Measurements from ENCODE around the gene CSPG4. TPM values are rescaled to one million over a fixed set of nuclear protein-coding genes. Genes with fewer than 3 reads are reported as not detected.

Gene CSPG4
- total and polyA plus RNA-seq, 2 of the 4 experiments (the other 2 are of a cell fraction) = 12.4 to 28.4 TPM

DNA sequence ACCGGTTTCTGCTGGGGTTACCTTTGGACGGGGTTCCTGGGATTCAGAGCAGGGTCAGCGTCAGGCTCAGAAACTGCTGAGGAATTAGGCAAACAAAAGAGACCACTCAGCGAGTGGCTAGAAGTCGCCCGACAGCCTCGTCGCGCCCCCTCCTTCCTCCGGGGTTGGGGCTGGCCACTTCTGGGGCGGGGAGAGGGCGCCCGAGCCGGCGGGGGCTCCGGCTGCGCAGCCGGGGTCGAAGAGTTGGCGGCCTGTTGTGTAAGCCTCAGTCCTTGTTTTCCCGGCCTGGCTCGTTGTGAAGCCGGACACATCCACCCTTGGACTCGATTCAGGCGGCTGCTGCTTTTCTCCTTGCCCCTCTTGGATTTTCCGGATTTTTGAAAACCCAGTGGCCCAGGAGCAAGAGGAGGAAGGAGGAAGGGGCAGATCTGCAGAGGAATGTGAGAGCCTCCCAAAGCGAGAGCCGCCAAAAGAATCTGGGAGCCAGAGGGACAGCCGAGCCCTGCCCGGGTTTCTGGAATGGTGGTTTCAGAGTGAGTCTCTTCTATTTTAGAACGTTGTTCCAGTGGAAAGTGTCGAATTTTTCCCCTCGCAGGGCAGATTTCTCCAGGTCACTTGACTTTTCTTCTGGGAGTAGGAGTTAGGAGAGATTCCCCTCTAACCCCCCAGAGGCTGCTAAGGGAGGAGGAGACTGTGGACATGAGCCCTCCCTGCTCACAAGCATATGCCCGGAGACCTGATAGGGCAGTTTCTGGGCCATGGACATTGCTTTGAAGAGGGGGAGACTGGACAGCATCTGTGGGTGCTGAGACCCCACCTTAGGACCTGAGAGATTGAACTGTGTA lies 64.3 kb downstream of the CSPG4 start:
- H3K9me1 ChIP-seq (ENCODE audit: insufficient read depth, low read length) = peaks cover 36% of the 10 kb centered on the region
- peak overlapping the region; percentile 94 for H2AFZ ChIP-seq (replicated peaks; ENCODE audit: low read length, poor library complexity)
- TF ChIP-seq RFX5 (IDR thresholded peaks at IDR 0.05; ENCODE audit: low read depth, low read length) (no peak), MAFK (IDR thresholded peaks at IDR 0.05; ENCODE audit: low read depth, low read length) (no peak), RAD21 (IDR thresholded peaks at IDR 0.05; ENCODE audit: low read length) (no peak), FOS (IDR thresholded peaks at IDR 0.05; ENCODE audit: low read depth, low read length) (no peak), MXI1 (IDR thresholded peaks at IDR 0.05; ENCODE audit: borderline replicate concordance, low read depth, low read length) (peak; percentile 22; the same call in 1 of the 2 replicates), POLR2A (IDR thresholded peaks at IDR 0.05; ENCODE audit: low read depth, low read length) (peak; percentile 24; the same call in 1 of the 2 replicates), RCOR1 (IDR thresholded peaks at IDR 0.05; ENCODE audit: insufficient replicate concordance, low read length) (no peak), CHD1 (IDR thresholded peaks at IDR 0.05; ENCODE audit: low read depth, low read length) (0 out of 2 replicates have a peak, but pooled peaks have one; percentile 39), CEBPB (IDR thresholded peaks at IDR 0.05; ENCODE audit: low read depth, low read length) (peak; percentile 59), MAZ (IDR thresholded peaks at IDR 0.05; ENCODE audit: borderline replicate concordance, low read depth, low read length) (0 out of 2 replicates have a peak, but pooled peaks have one; percentile 6)
- TF ChIP-seq, protein P1, sequence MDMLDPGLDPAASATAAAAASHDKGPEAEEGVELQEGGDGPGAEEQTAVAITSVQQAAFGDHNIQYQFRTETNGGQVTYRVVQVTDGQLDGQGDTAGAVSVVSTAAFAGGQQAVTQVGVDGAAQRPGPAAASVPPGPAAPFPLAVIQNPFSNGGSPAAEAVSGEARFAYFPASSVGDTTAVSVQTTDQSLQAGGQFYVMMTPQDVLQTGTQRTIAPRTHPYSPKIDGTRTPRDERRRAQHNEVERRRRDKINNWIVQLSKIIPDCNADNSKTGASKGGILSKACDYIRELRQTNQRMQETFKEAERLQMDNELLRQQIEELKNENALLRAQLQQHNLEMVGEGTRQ (IDR thresholded peaks at IDR 0.05; ENCODE audit: low read depth, low read length) = no peak
- TF ChIP-seq, protein P2, sequence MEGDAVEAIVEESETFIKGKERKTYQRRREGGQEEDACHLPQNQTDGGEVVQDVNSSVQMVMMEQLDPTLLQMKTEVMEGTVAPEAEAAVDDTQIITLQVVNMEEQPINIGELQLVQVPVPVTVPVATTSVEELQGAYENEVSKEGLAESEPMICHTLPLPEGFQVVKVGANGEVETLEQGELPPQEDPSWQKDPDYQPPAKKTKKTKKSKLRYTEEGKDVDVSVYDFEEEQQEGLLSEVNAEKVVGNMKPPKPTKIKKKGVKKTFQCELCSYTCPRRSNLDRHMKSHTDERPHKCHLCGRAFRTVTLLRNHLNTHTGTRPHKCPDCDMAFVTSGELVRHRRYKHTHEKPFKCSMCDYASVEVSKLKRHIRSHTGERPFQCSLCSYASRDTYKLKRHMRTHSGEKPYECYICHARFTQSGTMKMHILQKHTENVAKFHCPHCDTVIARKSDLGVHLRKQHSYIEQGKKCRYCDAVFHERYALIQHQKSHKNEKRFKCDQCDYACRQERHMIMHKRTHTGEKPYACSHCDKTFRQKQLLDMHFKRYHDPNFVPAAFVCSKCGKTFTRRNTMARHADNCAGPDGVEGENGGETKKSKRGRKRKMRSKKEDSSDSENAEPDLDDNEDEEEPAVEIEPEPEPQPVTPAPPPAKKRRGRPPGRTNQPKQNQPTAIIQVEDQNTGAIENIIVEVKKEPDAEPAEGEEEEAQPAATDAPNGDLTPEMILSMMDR (conservative IDR thresholded peaks at IDR 0.05; ENCODE audit: low read depth, low read length) = no peak
- peaks cover 29 to 76% of the 10 kb centered on the region in 2 experiments for H3K79me1 ChIP-seq (ENCODE audit: low read depth in 1 of 2, low read length in 2 of 2)
- H3K27ac ChIP-seq (ENCODE audit: insufficient read depth, low read length) = peak overlapping the region; percentile 94
- POLR2A ChIA-PET (ENCODE audit: unreplicated experiment) = interaction anchor here (0.6 to 1.1 kb wide), 5 partner anchors 13 to 534 kb away, joined by 3 to 12 read pairs (median 3); no protein-coding TSS in a partner anchor
- peak overlapping the region; percentile 91 to 95 for H4K8ac ChIP-seq (ENCODE audit: low read depth in 2 of 2, low read length in 2 of 2)
- peak overlapping the region; percentile 95 for H2BK5ac ChIP-seq (ENCODE audit: low read depth, low read length, poor library complexity, severe bottlenecking)
- H3K4ac ChIP-seq (ENCODE audit: low read depth, low read length) = peak overlapping the region; percentile 98
- peak overlapping the region; percentile 99 for H3K9ac ChIP-seq (ENCODE audit: low read depth, low read length)
- H3K36me3 ChIP-seq (ENCODE audit: control insufficient read depth, insufficient read depth, low read length) = peaks cover 30% of the 10 kb centered on the region
- in situ Hi-C loops (cut with MboI; ENCODE audit: low sequenced_read_pairs) (no loop called here), dilution Hi-C loops (cut with HindIII; ENCODE audit: low sequenced_read_pairs, unreplicated experiment) (no loop called here), intact Hi-C loops (cut with micrococcal nuclease) (loop anchor here (1.0 kb wide), 2 partner anchors 13 to 35 kb away; no protein-coding TSS in a partner anchor)
- peak overlapping the region; percentile 99 for H3K14ac ChIP-seq (replicated peaks; ENCODE audit: low read depth, low read length)
- peak overlapping the region; percentile 100 for H2AK9ac ChIP-seq (replicated peaks; ENCODE audit: low read depth, low read length, poor library complexity)
- peak overlapping the region; percentile 88; the same call in 2 of the 3 replicates for H2BK15ac ChIP-seq (ENCODE audit: low read depth, low read length)
- peak overlapping the region; percentile 88 for H3K4me3 ChIP-seq (ENCODE audit: insufficient read depth, low read depth, low read length)
- peak overlapping the region; percentile 92 for H3K4me2 ChIP-seq (ENCODE audit: low read depth, low read length)
- peak overlapping the region; percentile 93 for H3K56ac ChIP-seq (ENCODE audit: extremely low read depth, insufficient read depth, low read length)
- ATAC-seq (ENCODE audit: low read depth) (peak; percentile 32), DNase-seq (no peak)
- CTCF ChIA-PET = interaction anchor here (1.2 kb wide), 1 partner anchor 34 kb away, joined by 4 read pairs; no protein-coding TSS in a partner anchor
- peak overlapping the region; percentile 90 for H2AK5ac ChIP-seq (ENCODE audit: low read depth, low read length)
- TSS peak; percentile 72 for BruUV-seq (replicated peaks)
- peak overlapping the region; percentile 88 for H4K5ac ChIP-seq (ENCODE audit: low read depth, low read length)
- H3K23ac ChIP-seq (ENCODE audit: low read depth, low read length) = peak overlapping the region; percentile 99
- H2BK20ac ChIP-seq (ENCODE audit: low read depth, low read length) = 0 out of 2 replicates have a peak overlapping the region, but pooled peaks have one; percentile 8
- peak overlapping the region; percentile 85 for H2BK120ac ChIP-seq (ENCODE audit: low read depth, low read length)
- peaks cover 48% of the 10 kb centered on the region for H4K20me1 ChIP-seq (ENCODE audit: insufficient read depth, low read length)
- H4K91ac ChIP-seq (ENCODE audit: insufficient read depth, low read depth, low read length) = peak overlapping the region; percentile 97
- no peaks in the 10 kb centered on the region for H3K9me3 ChIP-seq (ENCODE audit: control insufficient read depth, insufficient read depth, low read length)
- 0% methylated on average over 13 of the region's 34 CpGs; no CpG with 5 or more reads in 1 of the 2 experiments for WGBS, 2 experiments (ENCODE audit: extremely low coverage in 2 of 2, insufficient read length in 1 of 2)
- H3K4me1 ChIP-seq (ENCODE audit: control insufficient read depth, insufficient read depth, low read length) = peaks cover 40% of the 10 kb centered on the region
- no peaks in the 10 kb centered on the region for H3K27me3 ChIP-seq (ENCODE audit: control insufficient read depth, insufficient read depth, low read length)
- peak overlapping the region; percentile 92 for H3K18ac ChIP-seq (ENCODE audit: low read depth, low read length)

Data from IMR-90 (cell line).